Duodenal mucosa (tissue), 2 donors: ENCODE results near the gene LRCOL1.

Experiments used
- H3K27ac ChIP-seq: one replicate; pipeline ENCODE4 v1.7.0; 2013; ENCODE audit warnings: low read depth, low read length
- H3K27me3 ChIP-seq, 2 donors: one replicate each; pipeline ENCODE4 v1.7.0; 2013; ENCODE audit warnings: low read length in 2 of 2, control low read depth in 1 of 2; ENCODE audit not compliant: insufficient read depth in 2 of 2, control insufficient read depth in 1 of 2
- H3K36me3 ChIP-seq, 2 donors: one replicate each; pipeline ENCODE4 v1.7.0; 2013; ENCODE audit warnings: low read length in 2 of 2, control low read depth in 1 of 2; ENCODE audit not compliant: insufficient read depth in 2 of 2, control insufficient read depth in 1 of 2
- H3K4me1 ChIP-seq, 2 donors: one replicate each; pipeline ENCODE4 v1.7.0; 2013; ENCODE audit warnings: low read length in 2 of 2, control low read depth in 1 of 2; ENCODE audit not compliant: insufficient read depth in 2 of 2, control insufficient read depth in 1 of 2
- H3K4me3 ChIP-seq, 2 donors: one replicate each; pipeline ENCODE4 v1.7.0; 2013; ENCODE audit warnings: low read length in 2 of 2, low read depth in 1 of 2
- H3K9ac ChIP-seq, 2 donors: one replicate each; pipeline ENCODE4 v1.7.0; 2013; ENCODE audit warnings: low read length in 2 of 2, low read depth in 1 of 2
- H3K9me3 ChIP-seq, 2 donors: one replicate each; pipeline ENCODE4 v1.7.0; 2013; ENCODE audit warnings: low read length in 2 of 2, control low read depth in 1 of 2; ENCODE audit not compliant: control insufficient read depth in 1 of 2

The LRCOL1 gene

GRCh38 chr12:132566516-132567131 lies 43.8 kb downstream of the LRCOL1 start:
- H3K36me3 ChIP-seq = peaks cover 4 to 30% of the 10 kb centered on the region in 2 donors
- no peaks in the 10 kb centered on the region for H3K27me3 ChIP-seq
- H3K9ac ChIP-seq = no peak overlapping the region
- H3K4me1 ChIP-seq = no peaks in the 10 kb centered on the region
- H3K9me3 ChIP-seq = no peaks in the 10 kb centered on the region
- no peak overlapping the region for H3K4me3 ChIP-seq
- no peak overlapping the region for H3K27ac ChIP-seq

DNA sequence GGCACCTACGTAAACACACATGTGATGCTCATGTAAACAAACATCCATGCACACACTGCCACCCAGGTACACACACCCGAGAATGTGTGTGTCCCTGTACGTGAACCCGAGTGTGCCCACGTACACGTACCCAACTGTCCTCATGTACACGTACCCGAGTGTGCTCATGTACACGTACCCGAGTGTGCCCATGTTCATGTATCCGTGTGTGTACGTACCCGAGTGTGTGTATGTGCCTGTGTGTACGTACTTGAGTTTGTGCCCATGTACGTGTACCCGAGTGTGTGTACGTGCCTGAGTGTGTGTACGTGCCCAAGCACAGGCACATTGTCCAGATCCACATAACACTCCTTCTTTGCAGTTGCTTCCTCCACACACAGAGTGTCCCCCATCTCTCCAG lies 45.0 kb downstream of the LRCOL1 start:
- Histone ChIP-seq H3K36me3 (peaks cover 4 to 26% of the 10 kb centered on the region in 2 donors), H3K4me3 (no peak overlapping the region), H3K9me3 (no peaks in the 10 kb centered on the region), H3K9ac (no peak overlapping the region), H3K4me1 (peaks cover 7 to 8% of the 10 kb centered on the region in 2 donors), H3K27ac (no peak overlapping the region), H3K27me3 (no peaks in the 10 kb centered on the region)

GRCh38 chr12:132563911-132564310 lies 46.5 kb downstream of the LRCOL1 start:
- Histone ChIP-seq H3K27me3 (no peaks in the 10 kb centered on the region), H3K4me1 (peaks cover 10 to 11% of the 10 kb centered on the region in 2 donors), H3K9ac (no peak overlapping the region), H3K27ac (no peak overlapping the region), H3K4me3 (no peak overlapping the region), H3K9me3 (no peaks in the 10 kb centered on the region), H3K36me3 (peaks cover 4 to 26% of the 10 kb centered on the region in 2 donors)

GRCh38 chr12:132562489-132563021 lies 47.8 kb downstream of the LRCOL1 start:
- Histone ChIP-seq H3K36me3 (peaks cover 4 to 20% of the 10 kb centered on the region in 2 donors), H3K27me3 (no peaks in the 10 kb centered on the region), H3K4me3 (no peak overlapping the region), H3K9me3 (no peaks in the 10 kb centered on the region), H3K9ac (no peak overlapping the region), H3K4me1 (peaks cover 11 to 12% of the 10 kb centered on the region in 2 donors), H3K27ac (no peak overlapping the region)

DNA sequence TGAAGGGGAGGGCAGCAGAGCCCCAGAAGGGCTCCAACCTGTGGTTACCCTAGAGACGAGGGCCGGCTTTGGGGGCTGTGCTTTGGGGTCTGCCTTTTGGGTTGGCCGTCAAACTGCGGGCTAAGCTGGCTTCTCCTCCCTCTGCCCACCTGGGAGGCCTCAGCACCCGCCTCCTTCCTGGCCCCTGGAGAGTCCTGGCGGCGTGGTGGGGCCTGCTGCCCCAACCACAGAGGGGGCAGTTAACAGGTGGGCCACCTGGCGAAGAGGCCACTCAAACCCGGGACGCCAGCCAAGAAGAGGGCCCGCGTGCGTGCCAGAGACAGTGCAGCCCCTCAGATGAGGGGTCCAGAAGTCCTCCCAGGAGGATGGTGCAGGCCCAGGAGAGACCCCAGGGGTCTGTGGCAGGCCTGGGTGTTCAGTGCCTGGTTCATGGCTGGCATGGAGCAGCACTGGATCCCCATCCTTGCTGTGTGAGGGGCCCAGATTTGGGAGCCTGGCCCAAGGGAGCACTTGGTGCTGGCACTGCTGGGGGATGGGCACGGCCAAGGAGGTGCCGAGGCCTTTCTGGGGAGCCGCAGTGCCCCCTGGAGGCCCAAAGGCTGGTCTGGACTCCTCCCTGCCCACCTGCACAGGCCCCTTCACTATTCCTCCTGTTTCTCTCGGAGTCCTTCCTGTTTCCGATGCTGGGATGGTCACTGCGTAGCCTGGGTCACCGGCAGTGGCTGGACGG lies 48.8 kb downstream of the LRCOL1 start:
- Histone ChIP-seq H3K4me1 (peaks cover 11 to 12% of the 10 kb centered on the region in 2 donors), H3K9me3 (no peaks in the 10 kb centered on the region), H3K27me3 (no peaks in the 10 kb centered on the region), H3K36me3 (peaks cover 4 to 12% of the 10 kb centered on the region in 2 donors), H3K27ac (no peak overlapping the region), H3K9ac (no peak overlapping the region), H3K4me3 (no peak overlapping the region)

DNA sequence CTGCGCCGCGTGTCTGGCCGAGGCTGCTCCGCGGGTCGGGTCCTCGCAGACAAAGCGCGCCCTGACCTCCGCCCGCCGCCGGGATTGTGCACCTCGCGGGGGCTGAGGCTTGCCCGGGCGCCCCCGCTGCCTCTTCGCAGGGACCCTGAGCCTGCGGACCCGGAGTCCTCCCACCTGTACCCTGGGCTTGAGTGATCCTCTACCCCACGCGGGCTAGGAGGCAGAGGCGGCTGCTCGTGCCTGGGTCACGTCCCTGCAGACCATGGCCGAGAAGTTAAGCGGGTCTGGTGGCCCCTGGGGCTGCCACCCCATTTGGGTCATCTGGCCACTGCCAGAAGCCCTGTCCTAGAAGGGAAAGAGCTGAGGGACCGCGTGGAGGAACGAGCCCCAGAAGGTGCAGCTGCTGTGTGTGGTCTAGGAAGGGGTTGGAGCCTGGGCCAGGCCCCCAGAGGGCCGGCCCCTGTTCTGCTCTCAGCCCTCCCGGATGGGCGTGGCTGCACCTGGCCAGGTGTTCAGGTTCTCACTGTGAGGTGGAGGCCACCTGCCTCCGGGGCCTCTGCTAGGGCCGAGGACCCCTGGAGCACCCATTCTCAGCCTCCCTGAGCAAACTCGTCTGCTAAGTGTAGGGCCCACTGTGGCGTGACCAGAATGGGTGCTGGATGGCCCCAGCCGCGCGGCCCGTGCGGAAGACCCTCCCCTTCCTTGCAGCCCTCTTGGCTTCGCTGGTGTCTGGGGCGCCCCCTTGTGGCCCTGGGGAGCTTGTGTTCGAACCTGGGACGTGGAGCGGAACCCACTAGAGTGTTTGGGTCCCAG lies 49.6 kb downstream of the LRCOL1 start:
- Histone ChIP-seq H3K4me1 (peaks cover 11 to 12% of the 10 kb centered on the region in 2 donors), H3K9me3 (no peaks in the 10 kb centered on the region), H3K36me3 (peaks cover 4 to 8% of the 10 kb centered on the region in 2 donors), H3K27me3 (no peaks in the 10 kb centered on the region), H3K9ac (peak overlapping the region; percentile 39 to 72), H3K27ac (no peak overlapping the region), H3K4me3 (peak overlapping the region; percentile 55 to 66)

DNA sequence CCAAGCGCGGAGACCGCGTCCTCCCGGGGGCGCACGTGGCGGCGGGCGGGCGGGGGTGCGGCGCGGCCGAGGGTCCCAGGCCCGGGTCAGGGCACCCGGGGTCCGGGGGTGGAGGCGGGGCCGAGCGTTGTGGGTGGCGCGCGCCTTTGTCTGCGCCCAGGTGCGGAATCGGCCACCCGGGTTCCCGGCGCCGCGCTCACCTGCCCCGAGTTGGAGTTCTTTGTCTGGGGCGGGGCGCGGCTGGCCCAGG lies 50.1 kb downstream of the LRCOL1 start:
- Histone ChIP-seq H3K4me1 (peaks cover 11 to 12% of the 10 kb centered on the region in 2 donors), H3K27me3 (no peaks in the 10 kb centered on the region), H3K4me3 (peak overlapping the region; percentile 55 to 66), H3K9ac (peak overlapping the region; percentile 39 to 72), H3K9me3 (no peaks in the 10 kb centered on the region), H3K36me3 (peaks cover 3% of the 10 kb centered on the region in 2 donors), H3K27ac (no peak overlapping the region)

GRCh38 chr12:132559652-132560363 lies 50.6 kb downstream of the LRCOL1 start:
- Histone ChIP-seq H3K9me3 (no peaks in the 10 kb centered on the region), H3K36me3 (no peaks in the 10 kb centered on the region), H3K27me3 (no peaks in the 10 kb centered on the region), H3K27ac (no peak overlapping the region), H3K4me1 (peaks cover 11 to 12% of the 10 kb centered on the region in 2 donors), H3K9ac (no peak overlapping the region), H3K4me3 (peak overlapping the region; percentile 55 to 70)

DNA sequence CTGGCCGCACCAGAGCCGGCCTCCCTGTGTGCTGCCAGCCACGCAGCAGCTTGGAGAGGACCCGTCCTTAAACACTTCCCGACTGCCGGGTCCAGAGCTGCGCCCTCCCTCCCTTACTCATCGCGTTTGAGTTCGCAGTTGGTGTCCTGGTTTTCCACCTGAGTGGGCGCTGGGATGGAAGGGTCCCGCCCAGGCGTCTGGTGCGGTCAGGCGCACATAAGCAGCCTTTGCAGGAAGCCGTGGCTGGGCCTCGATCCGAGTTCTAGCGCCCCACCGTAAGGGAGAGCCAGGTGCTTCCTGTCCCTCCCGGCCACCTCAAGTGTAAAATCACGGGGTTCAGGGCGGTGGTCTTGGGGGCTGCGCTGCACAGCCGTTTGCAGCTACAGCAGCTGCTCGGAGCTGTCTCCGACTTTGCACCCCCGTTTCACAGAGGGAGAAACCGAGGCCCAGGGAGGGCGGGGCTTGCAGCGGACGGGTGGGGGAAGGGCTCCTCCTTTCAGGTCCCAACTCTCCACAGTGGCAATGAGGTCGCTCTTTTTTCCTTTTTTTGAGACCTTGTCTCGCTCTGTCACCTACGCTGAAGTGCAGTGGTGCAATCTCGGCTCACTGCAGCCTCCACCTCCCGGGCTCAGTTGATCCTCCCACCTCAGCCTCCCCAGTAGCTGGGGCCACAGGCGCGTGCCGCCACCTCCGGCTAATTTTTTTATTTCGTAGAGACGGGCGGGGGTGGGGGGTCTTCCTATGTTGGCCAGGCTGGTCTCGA lies 51.3 kb downstream of the LRCOL1 start:
- Histone ChIP-seq H3K27me3 (no peaks in the 10 kb centered on the region), H3K9ac (no peak overlapping the region), H3K4me1 (peaks cover 11 to 12% of the 10 kb centered on the region in 2 donors), H3K27ac (no peak overlapping the region), H3K4me3 (peak overlapping the region; percentile 43 to 70), H3K9me3 (no peaks in the 10 kb centered on the region), H3K36me3 (no peaks in the 10 kb centered on the region)
